ENCODE results near the gene ZNF296.

DNA sequence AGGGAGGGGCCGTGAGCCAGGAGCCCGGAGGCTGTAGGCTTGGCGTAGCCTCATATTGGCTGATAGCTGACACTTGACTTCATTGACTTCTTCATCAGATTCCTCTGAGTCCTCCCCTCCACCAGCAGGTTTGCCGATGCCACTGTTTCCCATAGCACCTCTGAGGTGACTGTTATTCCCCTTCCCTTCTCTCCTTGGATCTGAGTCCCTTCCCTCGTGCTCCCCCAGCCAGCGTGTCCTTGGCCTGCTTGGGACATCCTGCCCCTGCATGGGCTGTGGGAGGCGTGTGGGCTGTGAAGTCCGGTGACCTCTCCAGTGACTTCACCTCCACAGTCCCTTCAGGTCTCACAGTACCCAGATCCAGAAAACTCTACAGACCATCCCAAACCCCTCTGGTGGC, 25.5 kb upstream of the ZNF296 start:
- no peak for TF ChIP-seq POLR2A (IDR thresholded peaks at IDR 0.05)
- TF ChIP-seq, protein P1, sequence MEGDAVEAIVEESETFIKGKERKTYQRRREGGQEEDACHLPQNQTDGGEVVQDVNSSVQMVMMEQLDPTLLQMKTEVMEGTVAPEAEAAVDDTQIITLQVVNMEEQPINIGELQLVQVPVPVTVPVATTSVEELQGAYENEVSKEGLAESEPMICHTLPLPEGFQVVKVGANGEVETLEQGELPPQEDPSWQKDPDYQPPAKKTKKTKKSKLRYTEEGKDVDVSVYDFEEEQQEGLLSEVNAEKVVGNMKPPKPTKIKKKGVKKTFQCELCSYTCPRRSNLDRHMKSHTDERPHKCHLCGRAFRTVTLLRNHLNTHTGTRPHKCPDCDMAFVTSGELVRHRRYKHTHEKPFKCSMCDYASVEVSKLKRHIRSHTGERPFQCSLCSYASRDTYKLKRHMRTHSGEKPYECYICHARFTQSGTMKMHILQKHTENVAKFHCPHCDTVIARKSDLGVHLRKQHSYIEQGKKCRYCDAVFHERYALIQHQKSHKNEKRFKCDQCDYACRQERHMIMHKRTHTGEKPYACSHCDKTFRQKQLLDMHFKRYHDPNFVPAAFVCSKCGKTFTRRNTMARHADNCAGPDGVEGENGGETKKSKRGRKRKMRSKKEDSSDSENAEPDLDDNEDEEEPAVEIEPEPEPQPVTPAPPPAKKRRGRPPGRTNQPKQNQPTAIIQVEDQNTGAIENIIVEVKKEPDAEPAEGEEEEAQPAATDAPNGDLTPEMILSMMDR (IDR thresholded peaks at IDR 0.05) = no peak
